HG03439 (cell line): ENCODE results near the gene EHMT1.
A peak's percentile ranks its signal among the peaks of the same experiment; 100 is the strongest.

ENCODE experiments used
- ATAC-seq: cut with Tn5 transposase; IDR thresholded peaks from one replicate; pipeline ENCODE4 v1.9.1; 2021; ENCODE audit warnings: mild to moderate bottlenecking, moderate library complexity; ENCODE audit not compliant: unreplicated experiment

EHMT1 gene

DNA sequence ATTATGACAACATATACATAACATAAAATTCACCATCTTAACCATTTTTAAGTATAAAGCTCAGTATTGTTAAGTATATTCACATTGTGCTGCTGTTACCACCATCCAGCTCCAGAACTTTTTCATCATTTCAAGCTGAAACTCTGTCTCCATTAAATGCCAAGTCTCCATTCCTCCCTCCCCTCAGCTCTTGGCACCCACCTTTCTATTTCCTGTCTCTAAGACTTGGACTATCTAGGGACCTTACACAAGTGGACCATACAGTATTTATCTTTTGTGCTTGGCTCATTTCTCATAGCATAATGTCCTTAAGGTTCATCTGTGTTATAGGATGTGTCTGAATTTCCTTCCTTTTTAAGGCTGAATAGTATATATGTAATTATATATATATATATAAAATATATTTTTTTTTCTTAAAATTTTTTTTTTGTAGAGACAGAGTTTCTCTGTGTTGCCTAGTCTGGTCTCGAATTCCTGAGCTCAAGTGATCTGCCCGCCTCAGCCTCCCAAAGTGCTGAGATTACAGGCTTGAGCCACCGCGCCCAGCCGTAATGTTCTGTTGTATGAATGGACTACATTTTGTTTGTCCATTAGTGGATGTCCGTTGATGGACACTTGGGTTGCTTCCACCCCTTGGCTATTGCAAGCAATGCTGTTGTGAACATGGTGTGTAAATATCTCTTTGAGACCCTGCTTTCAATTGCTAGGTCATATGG, 72.3 kb downstream of the EHMT1 start:
- no peak for ATAC-seq

- ATAC-seq: no peak
Observed at GRCh38 chr9:137691646-137692351, 73.0 kb downstream of the EHMT1 start.

GRCh38 chr9:137694236-137694959, 75.6 kb downstream of the EHMT1 start:
- ATAC-seq: no peak

- no peak for ATAC-seq
Observed at GRCh38 chr9:137694962-137695875, 76.4 kb downstream of the EHMT1 start.

GRCh38 chr9:137696136-137696925, 77.5 kb downstream of the EHMT1 start:
- no peak for ATAC-seq

- ATAC-seq: no peak
Observed at GRCh38 chr9:137697193-137697592, 78.4 kb downstream of the EHMT1 start.

- no peak for ATAC-seq
Observed at GRCh38 chr9:137697832-137698231, 79.0 kb downstream of the EHMT1 start.

- ATAC-seq: no peak
Observed at GRCh38 chr9:137700911-137701310, 82.1 kb downstream of the EHMT1 start.

DNA sequence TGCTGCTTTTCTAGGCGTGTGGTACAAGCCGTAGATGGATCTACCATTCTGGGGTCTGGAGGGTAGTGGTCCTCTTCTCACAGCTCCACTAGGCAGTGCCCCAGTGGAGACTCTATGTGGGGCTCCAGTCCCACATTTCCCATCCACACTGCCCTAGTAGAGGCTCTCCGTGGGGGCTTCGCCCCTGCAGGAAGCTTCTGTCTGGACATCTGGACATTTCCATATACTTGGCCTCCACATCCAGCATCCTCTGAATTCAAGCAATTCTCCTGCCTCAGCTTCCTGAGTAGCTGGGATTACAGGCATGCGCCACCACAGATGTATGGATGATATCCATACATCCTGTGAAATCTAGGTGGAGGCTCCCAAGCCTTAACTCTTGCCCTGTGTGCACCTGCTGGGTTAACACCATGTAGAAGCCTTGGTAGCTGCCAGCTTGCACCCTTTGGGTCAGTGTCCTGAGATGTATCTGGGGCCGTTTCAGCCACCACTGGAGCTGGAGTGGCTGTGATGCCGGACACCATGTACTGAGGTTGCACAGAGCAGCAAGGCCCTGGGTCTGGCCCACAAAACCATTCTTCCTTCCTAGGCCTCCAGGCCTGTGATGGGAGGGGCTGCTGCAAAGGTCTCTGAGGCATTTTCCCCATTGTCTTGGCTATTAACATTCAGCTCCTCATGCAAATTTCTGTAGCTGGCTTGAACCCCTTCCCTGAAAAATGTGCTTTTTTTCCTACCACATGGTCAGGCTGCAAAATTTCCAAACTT, 84.0 kb downstream of the EHMT1 start:
- no peak for ATAC-seq

DNA sequence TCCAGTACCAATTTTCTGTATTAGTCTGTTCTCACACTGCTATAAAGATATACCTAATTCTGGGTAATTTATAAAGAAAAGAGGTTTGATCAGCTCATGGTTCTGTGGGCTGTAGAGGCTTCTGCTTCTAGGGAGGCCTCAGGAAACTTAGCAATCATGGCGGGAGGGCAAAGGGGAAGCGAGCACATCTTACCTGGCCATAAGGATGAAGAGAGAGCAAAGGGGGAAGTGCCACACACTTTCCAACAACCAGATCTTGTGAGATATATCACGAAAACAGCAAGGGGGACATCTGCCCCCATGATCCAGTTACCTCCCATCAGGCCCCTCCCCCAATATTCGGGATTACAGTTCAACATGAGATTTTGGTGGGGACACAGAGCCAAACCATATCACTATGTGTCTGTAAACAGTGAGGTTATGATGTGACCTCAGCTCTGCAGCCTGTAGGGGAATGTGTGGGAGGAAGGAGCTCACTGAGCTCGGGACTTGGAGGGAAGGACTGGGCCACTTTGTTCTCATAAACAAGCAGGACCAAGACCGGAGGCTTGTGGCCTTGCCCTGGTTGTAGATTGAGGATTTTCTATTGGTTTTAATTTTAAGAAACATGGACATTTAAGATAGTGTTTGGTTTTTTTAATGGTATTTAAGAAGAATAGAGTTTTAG, 85.2 kb downstream of the EHMT1 start:
- no peak for ATAC-seq

DNA sequence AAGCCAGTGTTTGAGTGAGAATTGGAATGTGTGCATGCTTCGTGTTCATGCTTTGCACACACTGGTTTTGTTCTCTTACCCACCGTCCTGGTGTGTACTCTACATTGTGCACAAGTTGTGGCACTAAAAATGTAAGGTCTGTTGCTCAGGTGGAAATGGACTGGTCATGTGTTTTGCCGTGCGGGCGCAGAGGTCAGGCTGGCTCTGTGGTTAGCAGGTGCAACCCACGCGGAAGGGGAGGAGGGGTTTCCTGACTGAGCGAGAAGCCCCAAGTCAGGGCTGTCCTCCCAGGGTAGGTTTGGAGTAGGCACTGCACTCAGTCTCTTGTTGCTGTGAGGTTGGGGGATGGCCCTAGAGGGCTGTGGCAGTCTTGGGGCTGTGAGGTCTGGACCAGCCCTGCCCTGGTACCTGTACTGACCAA, 86.6 kb downstream of the EHMT1 start:
- peak; percentile 62 for ATAC-seq

DNA sequence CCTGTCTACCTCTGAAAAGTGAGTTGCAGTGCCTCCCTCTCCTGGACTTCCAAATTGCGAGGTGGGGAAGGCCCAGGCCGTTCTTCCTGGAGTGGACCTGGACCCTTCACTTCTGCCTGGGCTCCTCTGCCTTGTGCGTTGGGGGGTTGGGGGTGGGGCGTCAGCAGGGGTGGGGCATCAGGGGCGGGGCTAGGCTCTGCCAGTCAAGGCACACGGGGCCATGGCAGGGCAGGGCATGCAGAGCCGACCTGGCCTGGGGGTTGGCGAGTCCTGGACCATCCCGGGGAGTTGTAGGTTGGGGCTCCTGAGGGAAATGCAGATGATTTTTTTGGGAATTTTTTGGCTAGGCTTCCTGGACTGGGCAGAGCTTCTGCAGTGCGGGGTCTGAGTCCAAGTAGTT, 87.1 kb downstream of the EHMT1 start:
- peak; percentile 30 for ATAC-seq

DNA sequence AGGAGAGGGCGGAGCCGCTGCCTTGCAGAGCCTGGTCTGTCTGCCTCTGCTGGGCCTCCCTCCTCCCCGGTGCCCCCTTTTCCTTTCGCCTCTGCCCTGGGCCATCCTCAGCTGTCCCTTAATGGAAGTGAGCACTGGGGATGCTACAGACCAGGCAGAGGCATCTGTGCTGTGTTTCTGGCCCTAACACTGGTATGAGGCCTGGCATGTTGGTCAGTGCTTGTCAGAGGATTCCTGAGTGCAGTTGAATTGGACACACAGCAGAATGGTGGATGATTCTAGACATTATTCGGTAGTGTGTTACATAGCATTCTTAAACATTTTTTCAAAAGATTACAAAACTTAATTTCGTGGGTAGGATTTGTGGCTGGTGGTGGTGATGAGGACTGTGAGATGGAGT, 88.6 kb downstream of the EHMT1 start:
- no peak for ATAC-seq

DNA sequence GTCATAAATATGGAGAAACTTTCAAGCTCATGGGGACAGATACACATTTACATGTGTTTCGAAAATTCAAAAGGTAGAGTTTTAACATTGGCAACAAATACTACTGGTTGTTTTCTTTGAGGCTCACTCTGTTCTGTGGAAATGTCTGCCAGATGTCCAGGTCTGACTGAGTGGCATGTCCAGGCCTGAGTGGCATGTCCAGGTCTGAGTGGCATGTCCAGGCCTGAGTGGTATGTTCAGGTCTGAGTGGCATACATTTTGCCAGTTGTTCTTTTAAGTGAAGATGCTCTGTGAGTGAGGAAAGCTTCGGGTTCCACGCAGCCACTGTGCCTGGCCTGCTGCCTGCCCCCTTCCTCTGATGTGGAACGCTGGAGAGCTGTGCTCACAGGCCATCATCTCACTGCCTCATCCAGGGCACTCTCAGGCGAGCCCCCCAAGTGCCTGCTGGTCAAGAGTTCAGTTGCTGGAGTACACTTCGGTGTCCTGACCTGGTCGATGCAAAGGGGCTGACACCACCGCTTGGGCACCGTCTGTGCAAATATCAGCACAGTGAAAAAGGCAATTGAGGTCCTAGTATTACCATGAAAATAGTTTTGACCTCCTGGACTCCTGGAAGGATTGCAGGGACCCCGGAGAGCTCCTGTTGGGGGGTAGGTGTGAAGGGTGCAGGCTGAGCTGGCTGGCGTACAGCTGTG, 89.9 kb downstream of the EHMT1 start:
- no peak for ATAC-seq

DNA sequence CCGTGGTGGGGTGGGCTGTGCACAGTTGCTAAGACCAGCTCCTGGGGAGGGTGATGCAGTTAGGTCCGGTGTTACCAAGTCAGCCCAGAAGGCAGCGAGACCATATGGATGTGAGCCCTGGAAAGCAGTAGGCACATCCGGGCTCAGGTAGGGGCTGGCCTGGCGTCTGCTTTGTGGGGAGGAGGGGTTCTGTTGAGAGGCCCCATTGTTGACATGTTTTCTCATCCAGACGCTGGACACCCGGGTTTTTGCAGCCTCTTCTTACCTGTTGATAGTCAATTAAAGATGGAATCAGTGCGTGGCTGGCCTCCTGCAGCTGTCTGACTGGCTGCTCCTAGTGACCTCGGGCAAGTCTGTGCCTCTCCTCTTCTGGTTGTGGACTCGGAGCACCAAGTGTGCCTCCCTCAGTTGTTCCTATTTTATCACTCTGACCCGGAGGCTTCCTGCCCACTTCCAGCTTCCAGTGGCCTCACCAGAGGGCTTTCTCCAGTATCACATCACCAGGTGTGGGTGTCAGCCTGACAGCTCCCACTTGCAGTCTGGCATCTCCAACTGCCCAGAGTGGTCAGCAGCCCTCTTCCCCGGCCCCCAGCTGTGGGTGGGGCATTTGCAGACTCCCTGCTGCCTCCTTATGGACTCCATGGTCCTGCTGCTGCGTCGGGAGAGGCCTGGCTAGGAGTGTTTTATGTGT, 90.8 kb downstream of the EHMT1 start:
- no peak for ATAC-seq

DNA sequence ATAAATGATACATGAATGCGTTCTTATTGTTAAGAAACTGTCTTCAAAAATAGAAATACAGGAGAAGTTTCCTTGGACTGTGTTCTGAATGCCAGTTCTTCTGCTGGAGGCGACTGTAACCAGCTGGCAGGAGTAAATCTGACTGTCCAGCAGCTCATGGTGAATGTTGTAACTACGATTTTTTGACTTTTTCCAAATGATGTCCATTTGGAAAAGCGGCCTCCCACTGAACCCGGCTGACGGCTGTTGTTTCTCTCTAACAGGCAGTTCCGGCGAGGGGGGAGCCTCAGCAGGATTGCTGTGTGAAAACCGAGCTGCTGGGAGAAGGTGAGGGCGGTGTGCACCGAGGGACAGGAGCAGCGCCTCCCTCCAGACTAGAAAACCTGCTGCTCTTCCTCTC, 91.9 kb downstream of the EHMT1 start:
- no peak for ATAC-seq

- no peak for ATAC-seq
Observed at GRCh38 chr9:137711678-137712105, 92.9 kb downstream of the EHMT1 start.

DNA sequence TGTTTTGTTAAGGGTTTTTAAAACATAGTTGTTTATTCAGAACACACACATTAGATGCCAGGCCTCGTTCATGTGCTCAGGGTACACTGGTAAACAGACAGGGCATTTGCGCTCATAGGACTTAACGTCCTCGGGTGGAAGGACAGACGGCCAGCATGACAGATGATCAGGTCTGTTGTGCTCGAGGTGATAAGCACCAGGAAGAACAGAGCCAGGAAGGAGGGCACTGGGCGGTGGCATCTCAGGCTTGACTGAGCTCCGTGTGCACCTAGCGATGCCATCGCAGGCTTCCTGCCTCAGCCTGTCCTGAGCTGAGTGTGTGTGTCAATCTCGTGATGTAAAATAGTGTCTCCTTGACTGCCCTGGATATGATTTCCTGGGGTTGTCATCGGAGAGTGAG, 96.5 kb downstream of the EHMT1 start:
- no peak for ATAC-seq
